Measurements from ENCODE around the gene TOX3. TPM values are rescaled to one million over a fixed set of nuclear protein-coding genes. Genes with fewer than 3 reads are reported as not detected.

The TOX3 gene
- total and polyA plus RNA-seq, 2 donors (not counting 3 experiments of a cell fraction or from before 2014, with no cell fraction given) = not detected

GRCh38 chr16:52441886-52442285, 105.1 kb downstream of the TOX3 start:
- H3K79me2 ChIP-seq (ENCODE audit: control insufficient read depth, insufficient read depth, low read length) = no peaks in the 10 kb centered on the region
- no peak for FAIRE-seq
- H2AFZ ChIP-seq (ENCODE audit: low read depth, low read length) = no peak overlapping the region
- DNase-seq (ENCODE audit: low read depth, low spot score) = no peak
- no TSS peak for BruUV-seq (replicated peaks)
- TF ChIP-seq MAX (IDR thresholded peaks at IDR 0.05; ENCODE audit: insufficient read depth, insufficient read length) (no peak), POLR2AphosphoS5 (IDR thresholded peaks at IDR 0.05; ENCODE audit: insufficient read depth, low read depth, low read length) (no peak), CTCF (IDR thresholded peaks at IDR 0.05; ENCODE audit: extremely low read depth in 1 of 2, insufficient read depth in 1 of 2, low read depth in 1 of 2, low read length in 2 of 2) (no peak), MYC (IDR thresholded peaks at IDR 0.05; ENCODE audit: low read depth, low read length) (no peak), FOS (IDR thresholded peaks at IDR 0.05; ENCODE audit: borderline replicate concordance, insufficient read depth, low read length) (no peak), GATA2 (IDR thresholded peaks at IDR 0.05; ENCODE audit: insufficient read depth, insufficient read length, low read depth, low read length) (no peak), EZH2 (IDR thresholded peaks at IDR 0.05; ENCODE audit: borderline replicate concordance, low read depth, low read length, severe bottlenecking) (no peak)
- CTCF ChIA-PET = no interaction called here
- no peak overlapping the region for H3K9ac ChIP-seq (replicated peaks; ENCODE audit: extremely low read depth, insufficient read depth, low read length)
- H3K27ac ChIP-seq (ENCODE audit: insufficient read depth, low read depth, low read length) = no peak overlapping the region
- H3K36me3 ChIP-seq (ENCODE audit: control insufficient read depth in 2 of 2, extremely low read depth in 1 of 2, insufficient read depth in 2 of 2, low read length in 2 of 2) = no peaks in the 10 kb centered on the region
- POLR2A ChIA-PET = no interaction called here
- H3K4me1 ChIP-seq (ENCODE audit: control insufficient read depth, extremely low read depth, insufficient read depth, low read length) = no peaks in the 10 kb centered on the region
- no peaks in the 10 kb centered on the region for H3K9me3 ChIP-seq (replicated peaks; ENCODE audit: control insufficient read depth, insufficient read depth, low read length)
- H3K9me1 ChIP-seq (replicated peaks; ENCODE audit: control insufficient read depth, extremely low read depth, insufficient read depth, low read length) = no peaks in the 10 kb centered on the region
- no peak overlapping the region for H3K4me2 ChIP-seq (ENCODE audit: insufficient read depth, low read length)
- dilution Hi-C loops (cut with MboI; ENCODE audit: extremely low pct_ligation_motif_present, low sequenced_read_pairs) (no loop called here), intact Hi-C loops (cut with micrococcal nuclease) (no loop called here)
- H3K4me3 ChIP-seq (replicated peaks in 1 of 3; ENCODE audit: insufficient read depth in 1 of 3, low read depth in 1 of 3, low read length in 3 of 3) = no peak overlapping the region
- no peaks in the 10 kb centered on the region for H4K20me1 ChIP-seq (replicated peaks; ENCODE audit: control insufficient read depth, extremely low read depth, insufficient read depth, low read length)
- no peaks in the 10 kb centered on the region for H3K27me3 ChIP-seq (ENCODE audit: control insufficient read depth in 2 of 2, insufficient read depth in 2 of 2, low read length in 2 of 2)
